Naive thymus-derived CD4-positive, alpha-beta T cell (primary cell): ENCODE data around the gene HDAC10. TPM values are rescaled to one million over a fixed set of nuclear protein-coding genes. Genes with fewer than 3 reads are reported as not detected.
A peak's percentile ranks its signal among the peaks of the same experiment; 100 is the strongest.

ENCODE experiments used
- ATAC-seq: fragments of 150-1000 bp; cut with Tn5 transposase; 2 replicates; pipeline ENCODE4 v1.10.0; 2021; ENCODE audit warnings: mild to moderate bottlenecking, moderate library complexity
- CTCF ChIA-PET: fragments of 350-600 bp; sonication (Branson Sonifier 250); formaldehyde crosslinking; loops from one replicate; lab custom pipeline; 2021; ENCODE audit warnings: antibody characterized with exemption; lab: Charles Lee
- POLR2A ChIA-PET: fragments of 350-600 bp; sonication (Branson Sonifier 250); formaldehyde crosslinking; loops from one replicate; lab custom pipeline; 2021; ENCODE audit warnings: antibody characterized with exemption, inconsistent platforms; lab: Charles Lee
- DNase-seq, 9 donors: peaks; one replicate each; pipeline versions ENCODE4 v3.0.0 to v3.0.0-alpha.2; 2020 to 2022; ENCODE audit warnings: mixed read lengths in 1 of 9
- H3K27ac ChIP-seq: one replicate; pipeline ENCODE4 v1.7.0; 2013; ENCODE audit warnings: mild to moderate bottlenecking, low read depth, low read length, moderate library complexity
- H3K27me3 ChIP-seq, 2 donors: one replicate each; pipeline ENCODE4 v1.7.0; 2013; ENCODE audit warnings: low read length in 2 of 2, mild to moderate bottlenecking in 2 of 2, moderate library complexity in 2 of 2; ENCODE audit not compliant: control insufficient read depth in 2 of 2, insufficient read depth in 2 of 2
- H3K36me3 ChIP-seq, 3 experiments: 1 replicate in 2 of 3; 2 replicates in 1 of 3; pipeline ENCODE4 v1.7.0; 2013; ENCODE audit warnings: low read length in 3 of 3, mild to moderate bottlenecking in 3 of 3, moderate library complexity in 1 of 3; ENCODE audit not compliant: insufficient read depth in 3 of 3, control insufficient read depth in 2 of 3
- H3K4me1 ChIP-seq, 2 donors: one replicate each; pipeline ENCODE4 v1.7.0; 2013; ENCODE audit warnings: low read length in 2 of 2, mild to moderate bottlenecking in 2 of 2, moderate library complexity in 1 of 2; ENCODE audit not compliant: control insufficient read depth in 2 of 2, insufficient read depth in 2 of 2
- H3K4me3 ChIP-seq: 2 replicates; pipeline ENCODE4 v1.7.0; 2013; ENCODE audit warnings: mild to moderate bottlenecking, low read length
- H3K9me3 ChIP-seq, 3 experiments: 1 replicate in 2 of 3; 2 replicates in 1 of 3; pipeline ENCODE4 v1.7.0; 2013; ENCODE audit warnings: low read length in 3 of 3; ENCODE audit not compliant: control insufficient read depth in 2 of 3
- H3K27ac Mint-ChIP-seq, 9 donors: one replicate each; pipeline ENCODE4 v1.8.0; 2020 to 2022; ENCODE audit warnings: mixed read lengths in 9 of 9, mild to moderate bottlenecking in 8 of 9, moderate library complexity in 5 of 9, inconsistent platforms in 2 of 9
- H3K27me3 Mint-ChIP-seq, 5 donors: one replicate each; pipeline ENCODE4 v1.8.0; 2021 to 2022; ENCODE audit warnings: mixed read lengths in 5 of 5, mild to moderate bottlenecking in 1 of 5
- H3K36me3 Mint-ChIP-seq, 5 donors: one replicate each; pipeline ENCODE4 v1.8.0; 2020 to 2022; ENCODE audit warnings: mixed read lengths in 5 of 5, mild to moderate bottlenecking in 3 of 5, inconsistent platforms in 1 of 5
- H3K4me1 Mint-ChIP-seq, 7 donors: one replicate each; pipeline ENCODE4 v1.8.0; 2020 to 2022; ENCODE audit warnings: mixed read lengths in 7 of 7, mild to moderate bottlenecking in 3 of 7, inconsistent platforms in 1 of 7
- H3K4me3 Mint-ChIP-seq, 10 donors: one replicate each; pipeline ENCODE4 v1.8.0; 2020 to 2022; ENCODE audit warnings: mild to moderate bottlenecking in 10 of 10, mixed read lengths in 10 of 10, moderate library complexity in 6 of 10, inconsistent platforms in 2 of 10
- H3K9me3 Mint-ChIP-seq, 11 donors: one replicate each; pipeline ENCODE4 v1.8.0; 2020 to 2022; ENCODE audit warnings: mixed read lengths in 11 of 11, mild to moderate bottlenecking in 4 of 11, inconsistent platforms in 1 of 11, moderate library complexity in 1 of 11
- intact Hi-C, 2 donors: fragments of 100-400 bp; cut with micrococcal nuclease; formaldehyde crosslinking; loops; one replicate each; pipeline ENCODE4 v1.15.1; 2023
- polyA plus RNA-seq, 2 donors: library from polyadenylated mRNA; unstranded; fragments of 300-500 nt; fragmentation: Illumina TruSeq; gene quantifications; one replicate each; pipeline ENCODE4 v1.2.3, GENCODE V29; 2021
- total RNA-seq, 6 experiments: library from RNA in 5 of 6; stranded (reverse) in 5 of 6; gene quantifications; 1 replicate in 5 of 6; 2 replicates in 1 of 6; pipeline ENCODE4 v1.2.3 and lab custom pipeline; 2021 to 2026

Gene HDAC10
- total and polyA plus RNA-seq, 7 experiments from 2014 or later, result 7.1 to 139 (median 98.7) TPM

- Mint-ChIP-seq H3K27me3 (peaks cover 0 to 16% (median 0%) of the 10 kb centered on the region in 5 donors), H3K27ac (peak overlapping the region in 2 of 9 donors; percentile 33 to 48), H3K4me3 (peak overlapping the region; percentile 56 to 82 (median 74)), H3K9me3 (no peaks in the 10 kb centered on the region), H3K36me3 (peaks cover 0 to 1% (median 0%) of the 10 kb centered on the region in 5 donors), H3K4me1 (peaks cover 5 to 20% (median 13%) of the 10 kb centered on the region in 7 donors)
- H3K36me3 ChIP-seq, result no peaks in the 10 kb centered on the region
- no peaks in the 10 kb centered on the region for H3K9me3 ChIP-seq
- H3K27ac ChIP-seq, result peak overlapping the region; percentile 23
- intact Hi-C loops, result loop anchor here (1.0 to 10.0 kb wide), 14 partner anchors 19 to 350 kb away; partner anchors contain the start of genes NCAPH2 (in 2 of the 2), CHKB (in 1 of the 2), DENND6B (in 1 of the 2) and HDAC10 (in 1 of the 2)
- no peaks in the 10 kb centered on the region for H3K27me3 ChIP-seq
- DNase-seq (peak; percentile 44 to 80 (median 67)), ATAC-seq (peak; percentile 72)
- POLR2A ChIA-PET, result interaction anchor here (2.5 kb wide), 1 partner anchor 350 kb away, joined by 8 read pairs; no protein-coding TSS in a partner anchor
- CTCF ChIA-PET, result interaction anchor here (0.7 kb wide), 1 partner anchor 513 kb away, joined by 4 read pairs; no protein-coding TSS in a partner anchor
- peak overlapping the region; percentile 68 for H3K4me3 ChIP-seq
- peaks cover 3 to 18% of the 10 kb centered on the region in 2 donors for H3K4me1 ChIP-seq
These were observed 19.8 kb upstream of the HDAC10 start for GRCh38 chr22:50270666-50271394.

- ChIA-PET CTCF (interaction anchor here (0.6 kb wide), 1 partner anchor 403 kb away, joined by 3 read pairs; no protein-coding TSS in a partner anchor), POLR2A (no interaction called here)
- intact Hi-C loops, result loop anchor here (1.0 to 10.0 kb wide), 13 partner anchors 18 to 351 kb away; partner anchors contain the start of genes NCAPH2 (in 2 of the 2), CHKB (in 1 of the 2), DENND6B (in 1 of the 2) and HDAC10 (in 1 of the 2)
These were observed 19.1 kb upstream of the HDAC10 start, which contains the start of gene MAPK11 for GRCh38 chr22:50269970-50270665. MAPK11 (minus strand) TSS chr22:50270380; CDS start chr22:50270292, 88 bp downstream.

GRCh38 chr22:50269573-50269969 is 18.5 kb upstream of the HDAC10 start:
- DNase-seq (no peak), ATAC-seq (no peak)
- H3K27me3 Mint-ChIP-seq, result peaks cover 0 to 16% (median 0%) of the 10 kb centered on the region in 5 donors
- Histone ChIP-seq H3K4me1 (peaks cover 3 to 18% of the 10 kb centered on the region in 2 donors), H3K27me3 (no peaks in the 10 kb centered on the region), H3K27ac (no peak overlapping the region), H3K36me3 (no peaks in the 10 kb centered on the region), H3K9me3 (no peaks in the 10 kb centered on the region), H3K4me3 (no peak overlapping the region)
- ChIA-PET POLR2A (no interaction called here), CTCF (interaction anchor here (0.6 to 1.1 kb wide), 2 partner anchors 13 to 404 kb away, joined by 3 read pairs; no protein-coding TSS in a partner anchor)
- peaks cover 5 to 18% (median 13%) of the 10 kb centered on the region in 7 donors for H3K4me1 Mint-ChIP-seq
- peaks cover 0 to 5% (median 0%) of the 10 kb centered on the region in 5 donors for H3K36me3 Mint-ChIP-seq
- intact Hi-C loops, result no loop called here
- H3K4me3 Mint-ChIP-seq, result peak overlapping the region in 9 of 10 donors; percentile 17 to 82 (median 60)
- H3K27ac Mint-ChIP-seq, result peak overlapping the region in 1 of 9 donors; percentile 55
- no peaks in the 10 kb centered on the region for H3K9me3 Mint-ChIP-seq

More at GRCh38 chr22:50269970-50270665, 19.1 kb upstream of the HDAC10 start, which contains the start of gene MAPK11:
- H3K4me1 ChIP-seq, result peaks cover 3 to 18% of the 10 kb centered on the region in 2 donors
- Mint-ChIP-seq H3K4me3 (peak within 1 kb of the TSS; percentile 60 to 82 (median 74)), H3K9me3 (no peaks in the 10 kb centered on the region), H3K27ac (peak within 1 kb of the TSS in 2 of 9 donors; percentile 48 to 55), H3K4me1 (peaks cover 5 to 18% (median 13%) of the 10 kb centered on the region in 7 donors), H3K36me3 (peaks cover 0 to 3% (median 0%) of the 10 kb centered on the region in 5 donors), H3K27me3 (peaks cover 0 to 16% (median 0%) of the 10 kb centered on the region in 5 donors)
- H3K4me3 ChIP-seq, result peak within 1 kb of the TSS; percentile 68
- no peaks in the 10 kb centered on the region for H3K36me3 ChIP-seq
- peak; percentile 76 for ATAC-seq
- peak within 1 kb of the TSS; percentile 23 for H3K27ac ChIP-seq
- no peaks in the 10 kb centered on the region for H3K27me3 ChIP-seq
- peak; percentile 47 to 83 (median 69) for DNase-seq
- H3K9me3 ChIP-seq, result no peaks in the 10 kb centered on the region

GRCh38 chr22:50268655-50269113 is 17.6 kb upstream of the HDAC10 start:
- intact Hi-C loops, result no loop called here
- H3K9me3 Mint-ChIP-seq, result no peaks in the 10 kb centered on the region
- no peak overlapping the region for H3K27ac ChIP-seq
- peaks cover 0 to 5% (median 0%) of the 10 kb centered on the region in 5 donors for H3K36me3 Mint-ChIP-seq
- DNase-seq (no peak), ATAC-seq (no peak)
- CTCF ChIA-PET, result interaction anchor here (1.1 kb wide), 1 partner anchor 13 kb away, joined by 3 read pairs; no protein-coding TSS in a partner anchor
- H3K9me3 ChIP-seq, result no peaks in the 10 kb centered on the region
- H3K27me3 ChIP-seq, result no peaks in the 10 kb centered on the region
- peaks cover 0 to 12% (median 5%) of the 10 kb centered on the region in 5 donors for H3K27me3 Mint-ChIP-seq
- H3K4me1 Mint-ChIP-seq, result peaks cover 0 to 17% (median 10%) of the 10 kb centered on the region in 7 donors
- H3K27ac Mint-ChIP-seq, result no peak overlapping the region
- no peak overlapping the region for H3K4me3 ChIP-seq
- H3K4me3 Mint-ChIP-seq, result peak overlapping the region in 7 of 10 donors; percentile 36 to 82 (median 59)
- peaks cover 3 to 18% of the 10 kb centered on the region in 2 donors for H3K4me1 ChIP-seq
- H3K36me3 ChIP-seq, result no peaks in the 10 kb centered on the region
- POLR2A ChIA-PET, result no interaction called here

GRCh38 chr22:50267591-50268390 is 16.7 kb upstream of the HDAC10 start:
- peaks cover 0 to 5% (median 0%) of the 10 kb centered on the region in 5 donors for H3K36me3 Mint-ChIP-seq
- peaks cover 3 to 18% of the 10 kb centered on the region in 2 donors for H3K4me1 ChIP-seq
- H3K27me3 Mint-ChIP-seq, result peaks cover 0 to 14% (median 7%) of the 10 kb centered on the region in 5 donors
- peaks cover 2 to 4% of the 10 kb centered on the region in 2 donors for H3K27me3 ChIP-seq
- peak overlapping the region in 4 of 10 donors; percentile 36 to 82 (median 54) for H3K4me3 Mint-ChIP-seq
- no peak overlapping the region for H3K27ac ChIP-seq
- H3K4me1 Mint-ChIP-seq, result peaks cover 0 to 17% (median 9%) of the 10 kb centered on the region in 7 donors
- no peaks in the 10 kb centered on the region for H3K36me3 ChIP-seq
- DNase-seq, result peak in 7 of 9 donors; percentile 18 to 69 (median 39)
- no peak overlapping the region for H3K27ac Mint-ChIP-seq
- ChIA-PET CTCF (interaction anchor here (0.6 kb wide), 1 partner anchor 60 kb away, joined by 3 read pairs; no protein-coding TSS in a partner anchor), POLR2A (interaction anchor here (0.7 to 0.8 kb wide), 2 partner anchors 15 to 353 kb away, joined by 3 read pairs; no protein-coding TSS in a partner anchor)
- H3K9me3 Mint-ChIP-seq, result no peaks in the 10 kb centered on the region
- ATAC-seq, result peak; percentile 59
- intact Hi-C loops, result no loop called here
- H3K9me3 ChIP-seq, result no peaks in the 10 kb centered on the region
- H3K4me3 ChIP-seq, result no peak overlapping the region
